ENCODE measurements around the gene DHDH. TPM values are rescaled to one million over a fixed set of nuclear protein-coding genes. Genes with fewer than 3 reads are reported as not detected.
"Not testable (repeated sequence)": the region's sequence is repeated elsewhere in the genome, so short reads cannot be mapped to it uniquely, and the experiment has no call there.

The DHDH gene
- total RNA-seq, 4 donors from 2014 or later, result not detected

- ATAC-seq (ENCODE audit: low FRiP score), result no peak
- DNase-seq (ENCODE audit: low spot score), result no peak
- no peak for TF ChIP-seq CTCF (IDR thresholded peaks at IDR 0.05)
These were observed 14.7 kb upstream of the DHDH start for GRCh38 chr19:48918801-48919247.

GRCh38 chr19:48919271-48919670 is 14.2 kb upstream of the DHDH start:
- ATAC-seq (ENCODE audit: low FRiP score), result not testable (repeated sequence)

GRCh38 chr19:48920949-48921348 is 12.6 kb upstream of the DHDH start:
- TF ChIP-seq CTCF (IDR thresholded peaks at IDR 0.05), result no peak
- DNase-seq (ENCODE audit: low spot score) (no peak), ATAC-seq (ENCODE audit: low FRiP score) (no peak)

More at GRCh38 chr19:48919271-48919670, 14.2 kb upstream of the DHDH start:
- DNase-seq (ENCODE audit: low spot score), result not testable (repeated sequence)

GRCh38 chr19:48921721-48922500 is 11.6 kb upstream of the DHDH start:
- DNase-seq (ENCODE audit: low spot score) (no peak), ATAC-seq (ENCODE audit: low FRiP score) (no peak)
- no peak for TF ChIP-seq CTCF (IDR thresholded peaks at IDR 0.05)

- no peak for DNase-seq (ENCODE audit: low spot score)
- no peak for ATAC-seq (ENCODE audit: low FRiP score)
- no peak for TF ChIP-seq CTCF (IDR thresholded peaks at IDR 0.05)
These were observed 10.7 kb upstream of the DHDH start for GRCh38 chr19:48922548-48923490.

GRCh38 chr19:48925240-48925843 is 8.2 kb upstream of the DHDH start:
- no peak for TF ChIP-seq CTCF (IDR thresholded peaks at IDR 0.05)
- peak; percentile 16 for ATAC-seq (ENCODE audit: low FRiP score)
- DNase-seq (ENCODE audit: low spot score), result no peak

- not testable (repeated sequence) for ATAC-seq (ENCODE audit: low FRiP score); DNase-seq (ENCODE audit: low spot score)
These were observed 7.6 kb upstream of the DHDH start for GRCh38 chr19:48925890-48926289.

Data from omental fat pad (tissue), 4 donors.